Keratinocyte (primary cell): Measurements from ENCODE around the gene TNFRSF4. TPM values are rescaled to one million over a fixed set of nuclear protein-coding genes. Genes with fewer than 3 reads are reported as not detected.

Experiments
- DNase-seq: peaks from one replicate; pipeline ENCODE4 v3.0.0-alpha.2; 2011; ENCODE audit warnings: low read depth, missing footprints, low spot score
- FAIRE-seq: peaks from 2 replicates; lab custom pipeline; 2011; peaks lifted over from hg19 to GRCh38; lab: Jason Lieb, UNC
- H2AFZ ChIP-seq: 2 replicates; pipeline ENCODE4 v1.6.0; 2012; ENCODE audit warnings: low read length, control low read depth, inconsistent platforms; ENCODE audit not compliant: control insufficient read depth
- H3K27ac ChIP-seq: 2 replicates; pipeline ENCODE4 v1.5.1; 2011; ENCODE audit warnings: low read length; ENCODE audit not compliant: control insufficient read depth, insufficient read depth
- H3K27me3 ChIP-seq: 3 replicates; pipeline ENCODE4 v1.6.0; 2011; ENCODE audit warnings: low read length; ENCODE audit not compliant: control insufficient read depth, insufficient read depth; ENCODE audit errors: extremely low read depth
- H3K36me3 ChIP-seq, 2 experiments: 2 replicates in 1 of 2; 3 replicates in 1 of 2; pipeline ENCODE4 v1.5.1; 2011; ENCODE audit warnings: low read length in 2 of 2, mild to moderate bottlenecking in 1 of 2; ENCODE audit not compliant: control insufficient read depth in 2 of 2, insufficient read depth in 2 of 2; ENCODE audit errors: extremely low read depth in 1 of 2
- H3K4me1 ChIP-seq: 3 replicates; pipeline ENCODE4 v1.5.1; 2011; ENCODE audit warnings: low read length; ENCODE audit not compliant: control insufficient read depth, insufficient read depth; ENCODE audit errors: extremely low read depth
- H3K4me2 ChIP-seq: 3 replicates; pipeline ENCODE4 v1.6.0; 2011; ENCODE audit warnings: low read depth, low read length; ENCODE audit not compliant: control insufficient read depth, insufficient read depth; ENCODE audit errors: extremely low read depth
- H3K4me3 ChIP-seq, 3 experiments: fragments of 200-600 bp in 1 of 3; sonication (generic) in 1 of 3; 2 replicates in 2 of 3; 3 replicates in 1 of 3; pipeline ENCODE4 v1.5.1; 2011 to 2016; ENCODE audit warnings: low read length in 3 of 3, mild to moderate bottlenecking in 3 of 3, control low read depth in 2 of 3, inconsistent platforms in 1 of 3, low read depth in 1 of 3, mixed read lengths in 1 of 3, mixed run types in 1 of 3, moderate library complexity in 1 of 3; ENCODE audit not compliant: control insufficient read depth in 2 of 3, insufficient read depth in 2 of 3; ENCODE audit errors: extremely low read depth in 1 of 3
- H3K79me2 ChIP-seq: 2 replicates; pipeline ENCODE4 v1.6.0; 2012; ENCODE audit warnings: low read length; ENCODE audit not compliant: control insufficient read depth, insufficient read depth
- H3K9ac ChIP-seq: 3 replicates; pipeline ENCODE4 v1.6.0; 2011; ENCODE audit warnings: low read length; ENCODE audit not compliant: control insufficient read depth, insufficient read depth; ENCODE audit errors: extremely low read depth
- H3K9me1 ChIP-seq: 3 replicates; pipeline ENCODE4 v1.6.0; 2011; ENCODE audit warnings: low read length; ENCODE audit not compliant: control insufficient read depth, insufficient read depth; ENCODE audit errors: extremely low read depth
- H3K9me3 ChIP-seq: 2 replicates; pipeline ENCODE4 v1.5.1; 2012; ENCODE audit warnings: low read depth, low read length; ENCODE audit not compliant: control insufficient read depth
- H4K20me1 ChIP-seq: 3 replicates; pipeline ENCODE4 v1.6.0; 2011; ENCODE audit warnings: low read length; ENCODE audit not compliant: control insufficient read depth, insufficient read depth; ENCODE audit errors: extremely low read depth
- CTCF ChIP-seq, 3 experiments: IDR thresholded peaks in 1 of 3; conservative IDR thresholded peaks in 1 of 3; optimal IDR thresholded peaks in 1 of 3; 2 replicates in 2 of 3; 3 replicates in 1 of 3; pipeline versions ENCODE3 to v1.5.1; 2011; ENCODE audit warnings: low read length in 3 of 3, mild to moderate bottlenecking in 3 of 3, moderate library complexity in 2 of 3, control low read depth in 1 of 3, inconsistent platforms in 1 of 3; ENCODE audit not compliant: insufficient read depth in 2 of 3; ENCODE audit errors: extremely low read depth in 1 of 3
- EZH2 ChIP-seq: IDR thresholded peaks from one replicate; pipeline ENCODE4 v1.6.1; 2012; ENCODE audit warnings: inconsistent platforms, mild to moderate bottlenecking, low read length, moderate library complexity
- dilution Hi-C: fragments of 300-500 bp; cut with MboI; formaldehyde crosslinking; loops from one replicate; pipeline ENCODE4 v1.7.0; 2020; ENCODE audit warnings: low sequenced_read_pairs; ENCODE audit not compliant: extremely low pct_ligation_motif_present
- polyA plus RNA-seq, 5 experiments: library from polyadenylated mRNA; depleted of rRNA in 3 of 5; stranded (reverse) in 3 of 5; stranded (forward) in 1 of 5; unstranded in 1 of 5; fragments of >200 nt; gene quantifications; 1 replicate in 1 of 5; 2 replicates in 3 of 5; 3 replicates in 1 of 5; pipeline versions ENCODE4 v1.2.1 to v1.2.3, GENCODE V29; 2011 to 2012; ENCODE audit warnings: missing spikeins in 2 of 5, low read depth in 1 of 5, low replicate concordance in 1 of 5

The TNFRSF4 gene
- polyA plus RNA-seq, 1 donor (not counting 4 experiments of a cell fraction or from before 2014, with no cell fraction given), result not detected

GRCh38 chr1:1197551-1198422 is 16.2 kb downstream of the TNFRSF4 start:
- Histone ChIP-seq H3K9me3 (no peaks in the 10 kb centered on the region), H3K9me1 (no peaks in the 10 kb centered on the region), H3K27me3 (peaks cover 4% of the 10 kb centered on the region), H3K27ac (no peak overlapping the region), H2AFZ (no peak overlapping the region), H3K4me3 (no peak overlapping the region), H3K9ac (no peak overlapping the region), H3K79me2 (no peaks in the 10 kb centered on the region), H3K4me1 (peaks cover 2% of the 10 kb centered on the region), H3K4me2 (no peak overlapping the region), H4K20me1 (no peaks in the 10 kb centered on the region), H3K36me3 (no peaks in the 10 kb centered on the region)
- FAIRE-seq (no peak), DNase-seq (no peak)
- dilution Hi-C loops, result no loop called here
- no peak for TF ChIP-seq CTCF (optimal IDR thresholded peaks at IDR 0.05 in 1 of 3, IDR thresholded peaks at IDR 0.05 in 1 of 3, conservative IDR thresholded peaks at IDR 0.05 in 1 of 3; ENCODE audit: extremely low read depth in 1 of 3, insufficient read depth in 2 of 3, low read length in 3 of 3)
- no peak for TF ChIP-seq EZH2

- dilution Hi-C loops, result no loop called here
- no peaks in the 10 kb centered on the region for H3K4me1 ChIP-seq
- no peaks in the 10 kb centered on the region for H3K79me2 ChIP-seq
- H3K9me3 ChIP-seq, result peaks cover 2% of the 10 kb centered on the region
- no peak overlapping the region for H3K27ac ChIP-seq
- no peaks in the 10 kb centered on the region for H4K20me1 ChIP-seq
- H3K4me3 ChIP-seq, result no peak overlapping the region
- TF ChIP-seq CTCF (optimal IDR thresholded peaks at IDR 0.05 in 1 of 3, IDR thresholded peaks at IDR 0.05 in 1 of 3, conservative IDR thresholded peaks at IDR 0.05 in 1 of 3; ENCODE audit: extremely low read depth in 1 of 3, insufficient read depth in 2 of 3, low read length in 3 of 3) (no peak), EZH2 (no peak)
- no peak overlapping the region for H2AFZ ChIP-seq
- no peak for DNase-seq
- no peak for FAIRE-seq
- no peak overlapping the region for H3K9ac ChIP-seq
- H3K4me2 ChIP-seq, result no peak overlapping the region
- H3K27me3 ChIP-seq, result peaks cover 4% of the 10 kb centered on the region
- no peaks in the 10 kb centered on the region for H3K36me3 ChIP-seq
- no peaks in the 10 kb centered on the region for H3K9me1 ChIP-seq
These were observed 16.8 kb downstream of the TNFRSF4 start for GRCh38 chr1:1197188-1197500.
